ENCODE results near the gene MC3R.
A peak's percentile ranks its signal among the peaks of the same experiment; 100 is the strongest.

Gene MC3R

GRCh38 chr20:56247954-56248782, at the start of gene MC3R:
TSS of gene MC3R (plus strand) at chr20:56248732. CDS start at chr20:56248844, 112 bp downstream.
- peak; percentile 53 for DNase-seq (ENCODE audit: extremely low spot score)
- TF ChIP-seq SUZ12 (IDR thresholded peaks at IDR 0.05) (no peak), PKNOX1 (IDR thresholded peaks at IDR 0.05) (peak; percentile 72), SP1 (IDR thresholded peaks at IDR 0.05) (no peak)
- ChIA-PET POLR2A (no interaction called here), CTCF (interaction anchor here (0.7 to 1.9 kb wide), 5 partner anchors 28 to 110 kb away, joined by 3 to 13 read pairs (median 3); partner anchors contain the start of gene FAM210B)

- CTCF ChIA-PET = interaction anchor here (0.5 kb wide), 1 partner anchor 1397 kb away, joined by 3 read pairs; no protein-coding TSS in a partner anchor
- DNase-seq (ENCODE audit: extremely low spot score) = peak; percentile 30
- TF ChIP-seq TARDBP (IDR thresholded peaks at IDR 0.05) (no peak), SUZ12 (IDR thresholded peaks at IDR 0.05) (no peak), BHLHE40 (IDR thresholded peaks at IDR 0.05; ENCODE audit: borderline replicate concordance) (no peak), ELF4 (IDR thresholded peaks at IDR 0.05) (no peak), HDGF (IDR thresholded peaks at IDR 0.05; ENCODE audit: borderline replicate concordance) (no peak), ZNF384 (IDR thresholded peaks at IDR 0.05) (no peak), L3MBTL2 (conservative IDR thresholded peaks at IDR 0.05) (no peak), PKNOX1 (IDR thresholded peaks at IDR 0.05) (no peak), CTBP1 (IDR thresholded peaks at IDR 0.05; ENCODE audit: borderline replicate concordance) (no peak), FOXK2 (IDR thresholded peaks at IDR 0.05) (no peak), SP1 (IDR thresholded peaks at IDR 0.05) (no peak), FOXM1 (IDR thresholded peaks at IDR 0.05; ENCODE audit: borderline replicate concordance) (no peak), ARNT (IDR thresholded peaks at IDR 0.05) (no peak), FOXA1 (IDR thresholded peaks at IDR 0.05) (no peak), NFRKB (IDR thresholded peaks at IDR 0.05) (no peak), LEF1 (IDR thresholded peaks at IDR 0.05; ENCODE audit: borderline replicate concordance) (no peak)
- POLR2A ChIA-PET = no interaction called here
These were observed 48.1 kb upstream of the MC3R start for GRCh38 chr20:56200456-56200855.

GRCh38 chr20:56202493-56203077, 45.9 kb upstream of the MC3R start:
- no peak for DNase-seq (ENCODE audit: extremely low spot score)
- POLR2A ChIA-PET = no interaction called here
- CTCF ChIA-PET = no interaction called here
- no peak for TF ChIP-seq FOXK2 (IDR thresholded peaks at IDR 0.05)
- TF ChIP-seq SP1 (IDR thresholded peaks at IDR 0.05) = no peak
- TF ChIP-seq FOXM1 (IDR thresholded peaks at IDR 0.05; ENCODE audit: borderline replicate concordance) = no peak
- no peak for TF ChIP-seq L3MBTL2 (conservative IDR thresholded peaks at IDR 0.05)
- TF ChIP-seq NFRKB (IDR thresholded peaks at IDR 0.05) = no peak
- no peak for TF ChIP-seq FOXA1 (IDR thresholded peaks at IDR 0.05)
- no peak for TF ChIP-seq CTBP1 (IDR thresholded peaks at IDR 0.05; ENCODE audit: borderline replicate concordance)
- TF ChIP-seq SUZ12 (IDR thresholded peaks at IDR 0.05) = no peak
- TF ChIP-seq PKNOX1 (IDR thresholded peaks at IDR 0.05) = no peak
- no peak for TF ChIP-seq LEF1 (IDR thresholded peaks at IDR 0.05; ENCODE audit: borderline replicate concordance)
- no peak for TF ChIP-seq ARNT (IDR thresholded peaks at IDR 0.05)
- no peak for TF ChIP-seq BHLHE40 (IDR thresholded peaks at IDR 0.05; ENCODE audit: borderline replicate concordance)
- TF ChIP-seq ELF4 (IDR thresholded peaks at IDR 0.05) = no peak
- TF ChIP-seq HDGF (IDR thresholded peaks at IDR 0.05; ENCODE audit: borderline replicate concordance) = no peak

GRCh38 chr20:56204206-56204605, 44.3 kb upstream of the MC3R start:
- no peak for TF ChIP-seq CTBP1 (IDR thresholded peaks at IDR 0.05; ENCODE audit: borderline replicate concordance)
- no peak for TF ChIP-seq ZNF384 (IDR thresholded peaks at IDR 0.05)
- no peak for TF ChIP-seq NFRKB (IDR thresholded peaks at IDR 0.05)
- no peak for TF ChIP-seq HDGF (IDR thresholded peaks at IDR 0.05; ENCODE audit: borderline replicate concordance)
- no peak for TF ChIP-seq SP1 (IDR thresholded peaks at IDR 0.05)
- TF ChIP-seq FOXA1 (IDR thresholded peaks at IDR 0.05) = no peak
- no peak for TF ChIP-seq LEF1 (IDR thresholded peaks at IDR 0.05; ENCODE audit: borderline replicate concordance)
- no peak for TF ChIP-seq BHLHE40 (IDR thresholded peaks at IDR 0.05; ENCODE audit: borderline replicate concordance)
- no peak for TF ChIP-seq ELF4 (IDR thresholded peaks at IDR 0.05)
- TF ChIP-seq SUZ12 (IDR thresholded peaks at IDR 0.05) = no peak
- TF ChIP-seq L3MBTL2 (conservative IDR thresholded peaks at IDR 0.05) = no peak
- POLR2A ChIA-PET = no interaction called here
- CTCF ChIA-PET = no interaction called here
- DNase-seq (ENCODE audit: extremely low spot score) = no peak

GRCh38 chr20:56205346-56205745, 43.2 kb upstream of the MC3R start:
- CTCF ChIA-PET = no interaction called here
- POLR2A ChIA-PET = no interaction called here
- TF ChIP-seq NFRKB (IDR thresholded peaks at IDR 0.05) (no peak), ELF4 (IDR thresholded peaks at IDR 0.05) (no peak), FOXM1 (IDR thresholded peaks at IDR 0.05; ENCODE audit: borderline replicate concordance) (no peak), CTBP1 (IDR thresholded peaks at IDR 0.05; ENCODE audit: borderline replicate concordance) (no peak)
- no peak for DNase-seq (ENCODE audit: extremely low spot score)

- DNase-seq (ENCODE audit: extremely low spot score) = no peak
- CTCF ChIA-PET = no interaction called here
- POLR2A ChIA-PET = no interaction called here
- no peak for TF ChIP-seq FOXA1 (IDR thresholded peaks at IDR 0.05)
- no peak for TF ChIP-seq PKNOX1 (IDR thresholded peaks at IDR 0.05)
- TF ChIP-seq BHLHE40 (IDR thresholded peaks at IDR 0.05; ENCODE audit: borderline replicate concordance) = no peak
- TF ChIP-seq HDGF (IDR thresholded peaks at IDR 0.05; ENCODE audit: borderline replicate concordance) = no peak
- no peak for TF ChIP-seq L3MBTL2 (conservative IDR thresholded peaks at IDR 0.05)
- no peak for TF ChIP-seq TARDBP (IDR thresholded peaks at IDR 0.05)
- no peak for TF ChIP-seq FOXK2 (IDR thresholded peaks at IDR 0.05)
- TF ChIP-seq NFRKB (IDR thresholded peaks at IDR 0.05) = no peak
- TF ChIP-seq ARNT (IDR thresholded peaks at IDR 0.05) = no peak
- TF ChIP-seq ELF4 (IDR thresholded peaks at IDR 0.05) = no peak
- no peak for TF ChIP-seq LEF1 (IDR thresholded peaks at IDR 0.05; ENCODE audit: borderline replicate concordance)
- TF ChIP-seq CTBP1 (IDR thresholded peaks at IDR 0.05; ENCODE audit: borderline replicate concordance) = no peak
- no peak for TF ChIP-seq ZNF384 (IDR thresholded peaks at IDR 0.05)
- no peak for TF ChIP-seq FOXM1 (IDR thresholded peaks at IDR 0.05; ENCODE audit: borderline replicate concordance)
- no peak for TF ChIP-seq SP1 (IDR thresholded peaks at IDR 0.05)
- no peak for TF ChIP-seq SUZ12 (IDR thresholded peaks at IDR 0.05)
These were observed 40.9 kb upstream of the MC3R start for GRCh38 chr20:56207656-56208055.
